Right renal cortex interstitium (tissue), 3 donors: ENCODE measurements around the gene SIK2. TPM values are rescaled to one million over a fixed set of nuclear protein-coding genes. Genes with fewer than 3 reads are reported as not detected.
"Not testable (repeated sequence)": the region's sequence is repeated elsewhere in the genome, so short reads cannot be mapped to it uniquely, and the experiment has no call there.

ENCODE experiments used
- DNase-seq, 3 donors: peaks; one replicate each; pipeline ENCODE4 v3.0.0-alpha.2; 2013; ENCODE audit warnings: low read depth in 3 of 3, low spot score in 2 of 3
- polyA plus RNA-seq, 3 donors: library from polyadenylated mRNA; unstranded; fragments of 120-200 nt; gene quantifications; one replicate each; pipeline ENCODE4 v1.2.1, GENCODE V29; 2013; ENCODE audit not compliant: insufficient read length in 3 of 3

The SIK2 gene
- polyA plus RNA-seq, 3 donors = 19.8 to 20.9 (median 20.5) TPM

DNA sequence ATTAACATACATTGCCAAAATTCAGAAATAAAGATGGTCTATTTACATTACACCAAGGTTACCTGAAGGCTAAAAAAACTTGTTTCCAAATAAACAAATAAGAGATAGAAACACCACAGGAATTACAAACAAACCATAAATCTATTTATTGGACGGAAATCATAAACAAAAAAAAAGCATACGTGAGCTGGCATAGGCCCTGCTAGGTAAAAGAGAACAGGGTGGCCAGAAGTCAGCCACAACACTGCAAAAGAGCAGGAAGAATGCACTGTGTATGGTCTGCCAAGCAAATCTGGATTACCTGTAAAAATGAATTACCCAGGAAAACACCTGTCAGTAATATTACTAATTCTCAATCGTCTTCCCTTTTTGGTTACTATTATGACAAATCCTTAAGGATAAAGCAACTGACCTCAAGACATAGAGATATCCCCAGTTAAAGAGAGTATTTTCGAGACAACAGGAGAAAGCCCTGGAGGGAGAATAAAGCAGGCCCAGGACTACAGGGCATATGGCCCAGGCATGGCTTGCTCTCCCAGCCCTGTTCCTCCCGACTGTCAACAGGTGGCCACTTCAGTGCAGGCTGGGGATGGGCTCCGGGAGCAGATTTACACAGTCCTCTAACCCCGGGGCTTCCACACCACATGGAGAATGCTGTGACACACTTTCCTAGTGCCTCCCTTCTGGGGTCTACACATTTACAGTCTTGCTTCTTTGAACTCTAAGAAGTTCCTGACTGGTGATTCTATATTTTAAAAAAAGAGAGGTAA is 146.0 kb downstream of the SIK2 start:
- DNase-seq = no peak

DNA sequence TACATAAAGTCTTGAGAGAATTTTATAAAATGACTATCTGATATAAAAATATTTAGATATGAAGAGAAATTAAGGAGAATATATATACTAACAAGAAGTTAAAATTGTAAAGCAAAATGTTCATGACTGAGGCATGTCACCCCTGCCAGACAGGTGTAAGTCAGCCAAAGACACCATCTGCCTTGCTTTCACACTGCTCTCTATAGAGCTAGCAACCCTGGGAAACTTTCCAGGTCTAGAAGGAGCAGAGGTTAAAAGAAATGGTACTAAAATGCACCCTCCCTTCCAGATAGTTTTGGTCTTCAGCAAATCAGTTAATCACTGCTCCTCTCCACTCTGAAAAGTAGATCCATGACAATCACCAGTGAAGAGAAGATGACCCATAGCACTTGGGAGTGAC is 147.4 kb downstream of the SIK2 start:
- no peak for DNase-seq

DNA sequence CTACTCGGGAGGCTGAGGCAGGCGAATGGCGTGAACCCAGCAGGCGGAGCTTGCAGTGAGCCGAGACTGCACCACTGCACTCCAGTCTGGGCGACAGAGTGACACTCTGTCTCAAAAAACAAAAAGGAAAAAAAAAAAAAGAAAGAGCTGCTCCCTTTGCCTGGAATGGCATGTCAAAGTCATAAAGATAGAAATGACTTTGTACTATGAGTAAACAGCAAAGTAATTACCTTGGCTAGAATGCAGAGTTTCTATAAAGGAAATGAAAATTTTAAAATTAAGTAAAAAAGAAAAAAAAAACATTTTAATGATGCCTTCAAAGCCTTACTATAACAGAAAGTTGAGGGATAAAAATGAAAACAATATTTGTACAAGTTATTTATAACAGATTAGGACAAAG is 153.8 kb downstream of the SIK2 start:
- no peak for DNase-seq

DNA sequence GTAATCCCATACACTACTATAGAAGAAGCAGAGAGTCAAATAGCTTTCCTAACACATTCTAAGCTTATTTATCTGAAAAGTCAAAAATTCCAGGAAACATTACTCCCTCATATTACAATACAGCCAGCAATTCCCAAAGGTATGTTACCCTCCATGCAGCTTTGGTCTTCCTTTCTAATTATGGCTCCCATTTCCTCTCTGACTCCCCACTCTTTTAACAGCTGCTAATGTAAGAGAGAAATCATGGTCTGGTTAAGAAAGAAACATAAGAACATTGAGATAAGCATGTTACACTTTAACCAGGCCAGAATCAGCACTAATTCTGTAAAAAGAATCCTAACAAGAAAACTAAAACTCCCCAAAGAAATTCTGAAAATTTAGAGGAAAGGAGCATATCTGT is 157.1 kb downstream of the SIK2 start:
- DNase-seq = no peak

DNA sequence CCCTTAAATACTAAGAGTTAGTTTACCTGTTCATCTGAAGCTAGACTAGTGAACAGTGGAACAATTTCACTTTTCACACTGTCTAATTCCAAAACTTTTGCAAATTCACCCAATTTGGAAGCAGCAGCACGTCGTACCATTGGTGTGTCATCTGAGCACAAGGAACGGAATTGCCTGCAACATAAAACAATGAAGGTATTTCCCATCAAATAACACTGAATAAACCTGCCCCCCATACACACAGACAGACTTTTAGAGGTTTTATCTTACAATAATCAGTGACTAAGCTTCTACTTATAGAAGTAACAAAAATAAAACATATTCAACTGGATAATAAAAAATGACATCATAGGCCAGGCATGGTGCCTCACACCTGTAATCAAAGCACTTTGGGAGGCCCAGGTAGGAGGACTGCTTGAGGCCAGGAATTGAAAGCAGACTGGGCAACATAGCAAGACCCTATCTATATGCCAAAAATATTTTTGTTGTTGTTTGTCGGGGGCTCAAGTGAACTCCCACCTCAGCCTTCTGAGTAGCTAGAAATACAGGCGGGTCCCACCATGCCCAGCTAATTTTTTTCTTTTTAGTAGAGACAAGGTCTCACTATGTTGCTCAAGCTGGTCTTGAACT is 157.6 kb downstream of the SIK2 start:
- DNase-seq = no peak

DNA sequence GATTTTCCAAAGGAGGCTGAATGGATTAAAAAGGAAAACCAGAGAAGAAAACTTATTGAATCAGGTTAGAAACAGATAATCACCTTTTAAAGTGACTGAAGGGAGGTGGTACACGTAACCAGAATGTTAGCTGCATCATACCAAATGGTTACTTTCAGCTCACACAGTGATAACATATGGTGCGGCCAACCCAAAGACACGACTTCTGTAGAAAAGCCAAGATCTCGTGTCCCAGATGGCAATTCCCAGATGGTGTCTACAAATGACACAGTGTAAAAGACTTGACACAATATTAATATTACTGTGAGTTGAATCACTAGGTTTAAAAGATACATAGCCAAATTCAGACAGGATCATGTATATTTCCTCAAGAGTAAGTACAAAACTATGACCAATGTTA is 158.8 kb downstream of the SIK2 start:
- no peak for DNase-seq

DNA sequence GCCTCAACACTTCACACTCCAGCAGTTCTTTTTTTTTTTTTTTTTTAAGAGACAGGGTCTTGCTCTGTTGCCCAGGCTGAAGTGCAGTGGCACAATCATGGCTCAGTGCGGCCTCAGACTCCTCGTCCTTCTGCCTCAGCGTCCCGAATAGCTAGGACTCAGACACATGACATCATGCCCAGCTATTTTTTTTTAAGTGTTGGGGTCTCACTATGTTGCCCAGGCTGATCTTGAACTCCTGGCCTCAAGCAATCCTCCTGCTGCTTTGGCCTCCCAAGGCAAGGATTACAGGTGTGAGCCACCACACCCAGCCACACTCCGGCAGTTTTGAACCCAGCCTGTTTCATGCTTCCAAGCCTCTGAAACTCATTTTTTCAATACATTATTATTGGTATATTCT is 160.3 kb downstream of the SIK2 start:
- DNase-seq = no peak

DNA sequence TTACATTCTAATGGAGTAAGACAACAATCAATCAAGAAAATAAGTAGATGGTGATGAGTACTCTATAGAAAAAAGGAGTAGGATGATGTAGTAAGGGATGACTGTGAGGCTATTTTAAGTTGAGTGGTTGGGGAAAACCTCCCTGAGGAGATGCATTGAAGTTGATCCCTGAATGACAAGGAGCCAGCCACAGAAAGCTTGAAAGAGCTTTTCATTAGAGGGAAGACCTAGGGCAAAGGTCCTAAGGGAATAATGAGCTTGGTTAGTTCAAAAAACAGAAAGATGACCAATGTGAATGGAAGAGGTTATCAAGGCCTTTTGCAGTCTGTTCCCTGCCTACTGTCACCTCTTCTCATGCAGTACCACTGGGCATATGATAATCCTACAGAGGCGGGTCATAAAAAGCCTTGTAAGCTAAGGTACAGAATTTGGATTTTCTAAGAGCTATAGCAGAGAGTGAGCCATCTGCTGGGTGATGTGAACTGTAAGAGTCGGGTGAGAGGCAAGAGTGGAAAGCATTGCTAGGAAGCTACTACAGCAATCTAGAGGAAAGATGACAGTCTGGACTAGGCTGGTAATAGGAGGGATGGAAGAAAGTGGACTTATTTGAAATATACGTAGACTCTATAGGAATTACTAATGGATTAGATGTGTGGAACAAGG is 160.9 kb downstream of the SIK2 start:
- no peak for DNase-seq

DNA sequence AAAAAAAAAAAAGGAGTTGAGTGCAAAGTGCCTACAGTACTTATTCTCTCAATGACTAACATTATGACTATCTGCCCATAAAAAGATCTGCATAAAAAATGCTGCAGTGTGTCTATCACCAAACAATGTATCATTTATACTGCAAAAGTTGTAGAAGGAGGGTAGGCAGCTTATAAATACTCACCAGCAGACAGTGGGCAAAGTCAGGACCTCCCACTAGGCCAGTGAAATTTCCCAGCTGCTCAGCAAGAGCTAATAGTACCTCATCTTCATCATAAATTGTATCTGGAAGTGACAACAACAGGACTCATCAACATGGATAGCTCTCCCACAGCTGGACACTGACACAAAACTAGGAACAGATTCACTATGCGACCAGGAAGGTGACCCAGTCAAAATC is 162.4 kb downstream of the SIK2 start:
- no peak for DNase-seq

DNA sequence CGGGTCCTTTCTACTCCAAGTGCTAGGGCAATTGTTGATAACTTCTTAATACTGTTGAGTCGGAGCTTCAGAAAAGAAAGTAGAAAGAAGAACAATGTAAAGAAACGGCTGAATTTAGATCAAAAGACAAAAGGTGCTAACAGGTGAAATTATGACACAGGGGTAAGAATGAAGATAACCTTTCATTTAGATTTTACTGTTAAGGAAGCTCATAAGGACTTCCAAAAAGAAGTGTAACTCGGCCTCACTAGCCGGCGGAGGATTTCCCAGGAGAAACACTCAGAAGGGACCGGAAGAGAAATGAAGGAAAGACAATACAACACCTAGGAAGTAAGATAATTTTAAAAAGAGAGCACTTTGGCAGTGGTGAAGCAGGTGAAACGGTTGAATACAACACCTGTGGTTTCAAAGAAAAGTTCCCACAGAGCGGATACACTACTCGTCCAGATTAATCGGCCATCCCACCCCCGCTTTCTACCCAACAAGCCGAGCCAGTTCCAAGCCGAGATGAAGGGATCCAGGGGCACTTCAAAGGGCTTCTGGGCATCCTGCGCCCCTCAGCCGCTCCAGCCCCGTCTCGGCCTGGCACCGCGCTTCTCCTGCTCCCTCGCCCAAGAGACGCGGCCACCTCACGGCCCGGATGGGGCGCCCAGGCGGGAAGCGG is 163.2 kb downstream of the SIK2 start:
- DNase-seq = no peak

DNA sequence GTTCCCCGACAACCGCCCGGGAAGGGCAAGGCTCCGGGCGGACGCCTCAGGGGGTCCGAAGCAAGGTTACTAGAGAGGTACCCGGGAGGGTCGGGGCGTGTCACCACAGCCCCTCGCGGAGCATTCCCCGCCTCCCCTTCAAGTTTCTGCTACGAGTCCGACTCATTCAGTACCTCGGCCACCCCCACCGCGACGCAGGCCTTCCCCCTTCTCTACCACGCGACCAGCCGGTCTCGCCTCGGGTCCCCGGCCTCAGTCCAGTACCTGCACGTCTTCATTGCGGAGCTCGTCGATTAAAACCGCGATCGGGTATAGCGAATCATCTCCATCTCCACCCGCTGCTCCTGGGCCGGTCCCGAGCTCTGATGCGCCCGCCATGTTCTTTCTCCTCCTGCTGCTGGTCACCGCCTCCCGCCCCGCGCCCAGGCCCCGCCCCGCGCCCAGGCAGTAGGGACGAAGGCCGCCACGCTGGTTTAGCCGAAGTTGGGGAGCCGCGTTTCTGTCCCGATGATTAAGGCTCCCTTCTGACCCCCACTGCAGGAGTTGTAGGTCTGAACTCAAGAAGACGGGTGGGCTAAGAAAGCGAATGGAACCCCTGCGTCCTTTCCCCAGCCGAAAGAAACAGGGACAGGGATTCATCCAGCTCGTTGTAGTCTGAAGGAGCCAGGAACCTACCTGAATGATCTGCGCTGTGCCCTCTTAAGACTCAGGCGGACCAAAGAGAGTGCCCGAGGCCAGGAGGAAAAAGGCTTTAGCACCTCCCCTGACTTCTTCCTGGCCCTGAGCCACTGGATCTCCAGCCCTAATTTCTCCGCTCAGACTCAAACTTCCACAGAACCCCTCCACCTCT is 164.0 kb downstream of the SIK2 start, which contains the start of gene PPP2R1B:
PPP2R1B (minus strand) TSS at position 406 of the 850 bp plus-strand sequence; CDS start at position 378, 28 bp downstream.
- peak in 2 of 3 donors; percentile 68 to 82 for DNase-seq

DNA sequence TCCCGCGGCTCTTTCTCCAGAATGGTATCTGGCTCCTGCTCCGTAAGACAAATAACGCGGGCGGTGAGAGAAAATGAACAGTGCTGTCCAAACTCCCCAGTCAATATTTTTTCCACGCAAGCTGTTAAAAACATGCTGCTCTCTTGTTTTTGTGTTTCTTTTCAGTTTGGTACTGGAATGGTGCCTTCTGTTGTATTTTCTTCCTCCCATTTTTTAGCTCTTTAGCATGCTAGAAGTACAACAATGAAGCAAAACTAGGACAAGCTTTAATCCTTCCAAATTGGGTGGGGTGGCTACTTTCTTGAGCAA is 164.5 kb downstream of the SIK2 start:
- no peak for DNase-seq

DNA sequence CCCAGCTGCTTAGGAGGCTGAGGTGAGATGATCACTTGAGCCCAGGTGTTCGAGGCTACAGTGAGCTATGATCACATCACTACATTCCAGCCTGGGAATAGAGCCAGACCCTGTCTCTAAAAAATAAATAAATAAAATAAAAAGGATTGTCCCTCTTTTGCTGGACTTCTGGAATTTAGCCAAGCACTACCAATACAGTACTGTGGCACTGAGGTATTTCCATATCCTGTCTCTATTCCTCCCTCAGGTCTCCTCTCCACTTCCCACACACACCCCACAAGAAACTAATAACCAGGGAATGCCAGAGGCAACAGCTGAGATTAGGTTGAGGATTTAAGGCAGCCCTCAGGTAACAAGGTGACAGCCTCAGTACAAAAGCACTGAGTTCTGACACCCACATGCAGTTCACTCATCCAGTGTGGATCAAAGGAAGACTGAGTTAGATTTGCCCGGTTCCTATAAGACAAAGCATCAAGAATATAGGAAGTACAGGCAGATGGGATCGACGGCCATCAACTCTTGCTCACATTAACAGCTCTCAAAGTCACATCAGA is 168.4 kb downstream of the SIK2 start:
- no peak for DNase-seq

DNA sequence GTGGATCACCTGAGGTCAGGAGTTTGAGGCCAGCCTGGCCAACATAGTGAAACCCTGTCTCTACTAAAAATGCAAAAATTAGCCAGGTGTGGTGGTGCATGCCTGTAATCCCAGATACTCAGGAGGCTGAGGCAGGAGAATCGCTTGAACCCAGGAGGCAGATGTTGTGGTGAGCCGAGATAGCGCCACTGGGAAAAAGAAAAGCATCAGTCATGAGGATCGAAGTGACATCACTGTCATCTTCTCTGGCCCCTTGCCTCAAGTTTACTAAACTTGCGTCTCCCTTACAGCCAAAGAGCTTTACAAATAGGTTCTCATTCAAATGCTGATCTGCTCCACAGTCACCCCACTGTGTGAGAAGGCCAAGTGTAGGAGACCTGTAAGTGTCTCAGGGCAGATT is 169.0 kb downstream of the SIK2 start:
- DNase-seq = not testable (repeated sequence)

DNA sequence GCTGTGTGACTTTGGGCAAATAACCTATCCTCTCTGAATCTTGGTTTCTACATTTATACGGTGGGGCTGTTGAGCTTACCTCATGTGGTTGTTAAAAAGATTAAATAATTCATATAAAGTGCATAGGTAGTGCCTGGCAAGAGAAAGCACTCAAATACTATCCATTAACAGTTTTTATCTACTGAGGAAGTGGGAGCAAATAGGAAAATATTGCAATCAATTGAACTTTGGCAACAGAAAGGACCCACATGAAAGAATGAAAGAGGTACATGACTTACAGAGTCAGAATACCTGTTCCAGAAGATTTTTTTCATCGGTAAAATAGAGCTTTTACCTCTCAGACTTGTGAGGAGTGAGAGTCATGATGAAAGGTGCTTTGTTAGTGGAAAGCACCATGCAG is 170.3 kb downstream of the SIK2 start:
- no peak for DNase-seq

DNA sequence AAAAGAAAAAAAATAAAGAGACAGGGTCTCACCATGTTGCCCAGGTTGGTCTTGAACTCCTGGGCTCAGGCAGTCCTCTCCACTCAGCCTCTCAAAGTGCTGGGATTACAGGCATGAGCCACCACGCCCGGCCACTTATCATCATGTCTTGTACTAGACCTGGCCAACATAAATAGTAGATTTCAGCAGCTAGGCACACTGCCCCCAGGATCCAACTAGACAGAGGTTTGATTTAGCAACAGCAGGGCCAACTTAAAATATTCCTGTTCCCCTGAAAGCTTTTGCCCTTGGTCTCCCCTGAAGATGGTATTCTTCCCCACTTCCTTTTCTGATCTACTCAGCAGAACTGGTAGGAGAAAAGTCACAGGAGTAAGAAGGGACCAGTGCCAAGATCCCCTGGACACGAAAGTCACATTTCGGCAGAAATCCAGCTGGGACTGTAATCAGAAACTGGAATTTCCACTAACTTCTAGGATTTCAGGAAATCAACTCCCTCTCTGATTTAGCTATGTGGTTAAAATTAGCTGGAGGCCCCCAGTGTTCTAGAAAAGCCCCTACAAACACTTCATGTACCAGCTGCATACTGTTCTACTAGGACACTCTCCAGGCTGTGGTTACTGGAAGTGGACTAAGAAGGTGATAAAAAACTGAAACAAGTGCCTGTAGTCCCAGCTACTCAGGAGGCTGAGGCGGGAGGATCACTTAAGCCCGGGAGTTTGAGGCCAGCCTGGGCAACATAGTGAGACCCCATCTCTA is 172.9 kb downstream of the SIK2 start:
- DNase-seq = no peak

DNA sequence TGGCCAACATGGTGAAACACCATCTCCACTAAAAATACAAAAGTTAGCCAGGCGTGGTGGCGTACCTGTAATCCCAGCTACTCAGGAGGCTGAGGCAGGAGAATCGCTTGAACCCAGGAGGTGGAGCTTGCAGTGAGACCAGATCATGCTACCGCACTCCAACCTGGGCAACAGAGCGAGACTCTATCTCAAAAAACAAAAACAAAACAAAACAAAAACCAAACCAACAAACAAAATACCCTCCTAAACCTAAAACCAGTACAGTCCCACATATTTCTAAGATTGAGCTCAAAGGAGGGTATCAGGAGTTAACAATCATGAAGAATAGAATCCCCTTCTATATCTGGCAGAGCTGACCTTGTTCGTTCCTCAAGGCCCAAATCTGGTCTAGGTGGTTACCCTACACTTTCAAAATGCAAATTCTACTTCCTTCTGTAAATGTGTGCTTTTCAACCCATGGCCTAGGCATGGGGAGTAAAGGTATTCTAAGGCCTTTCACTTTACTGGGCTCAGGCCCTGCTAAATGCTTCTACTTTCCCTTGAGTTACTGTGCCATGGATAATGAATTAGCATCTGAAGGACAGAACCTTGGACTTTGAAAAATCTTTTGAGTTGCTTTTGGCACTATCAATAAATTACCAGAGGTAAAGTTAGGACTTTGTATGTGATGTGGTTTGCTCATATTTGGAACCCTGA is 174.3 kb downstream of the SIK2 start:
- DNase-seq = no peak

DNA sequence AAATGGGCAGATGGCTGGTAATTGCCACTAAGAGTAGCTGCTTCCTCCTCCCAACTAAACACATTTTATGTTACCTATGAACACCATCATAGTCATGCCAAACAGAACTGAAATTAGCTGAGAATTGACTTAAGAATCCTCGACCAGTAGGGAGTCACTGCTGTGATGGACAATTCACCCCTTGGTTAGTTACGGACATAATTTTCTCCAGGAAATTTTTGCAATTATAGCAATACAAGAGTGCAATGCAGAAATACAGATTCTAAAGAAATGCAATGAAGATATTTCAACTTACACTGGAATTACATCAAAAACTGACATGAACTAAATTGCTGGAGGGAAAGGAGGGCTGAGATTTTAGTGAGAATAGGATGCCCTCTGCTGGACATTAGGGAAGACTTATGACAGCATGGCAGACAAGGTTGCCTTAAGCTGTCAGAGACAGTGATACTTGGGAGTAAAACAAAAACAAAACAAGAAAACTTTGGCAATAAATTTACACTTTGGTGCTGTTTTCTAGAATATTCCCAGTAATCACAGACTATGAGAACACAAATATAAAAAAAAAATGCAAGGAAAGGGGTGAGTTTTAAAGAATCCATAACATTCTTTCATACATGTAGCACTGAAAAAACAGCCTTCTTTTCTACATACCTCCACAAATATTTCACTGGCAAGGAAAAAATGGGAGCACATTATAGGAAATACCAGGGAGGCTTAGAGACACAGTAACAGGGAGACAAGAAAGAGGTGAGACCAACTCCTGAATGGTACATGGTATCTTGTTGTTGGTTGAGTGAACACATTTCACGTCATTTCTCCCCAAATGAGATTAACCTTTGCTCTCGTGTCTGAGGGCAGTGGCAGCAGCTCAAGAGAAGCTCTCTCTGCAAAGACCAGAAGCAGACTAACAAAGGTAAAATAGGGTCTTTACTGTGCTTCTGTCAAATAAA is 175.1 kb downstream of the SIK2 start:
- no peak for DNase-seq
